AG08395 (cell line): ENCODE measurements around the gene HS3ST3A1.
"Not testable (repeated sequence)": the region's sequence is repeated elsewhere in the genome, so short reads cannot be mapped to it uniquely, and the experiment has no call there.

ENCODE experiments used
- DNase-seq: peaks from one replicate; pipeline ENCODE4 v3.0.0; 2012; ENCODE audit warnings: mixed read lengths, low spot score

The HS3ST3A1 gene

DNA sequence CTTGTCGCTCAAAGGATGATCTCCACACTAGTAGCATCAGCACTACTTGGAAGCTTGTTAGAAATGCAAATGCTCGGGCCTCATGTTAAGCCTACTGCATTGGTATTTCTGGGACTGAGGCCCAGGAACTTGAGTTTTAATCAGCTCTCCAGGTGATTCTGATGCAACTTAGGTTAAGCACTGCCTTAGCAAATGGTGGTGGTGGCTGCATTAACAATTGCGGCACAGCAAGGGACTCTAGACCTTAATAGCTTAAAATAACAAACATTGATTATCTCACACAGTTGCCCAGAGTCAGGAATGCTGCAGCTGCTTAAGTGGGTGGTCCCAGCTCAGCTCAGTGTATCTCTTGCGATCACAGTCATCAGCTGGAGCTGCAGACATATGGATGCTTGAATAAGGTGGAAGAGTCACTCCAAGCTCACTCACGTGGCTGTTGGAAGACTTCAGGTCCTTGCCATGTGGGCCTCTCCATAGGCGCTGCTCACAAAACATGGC is 25.8 kb downstream of the HS3ST3A1 start:
- DNase-seq: no peak

DNA sequence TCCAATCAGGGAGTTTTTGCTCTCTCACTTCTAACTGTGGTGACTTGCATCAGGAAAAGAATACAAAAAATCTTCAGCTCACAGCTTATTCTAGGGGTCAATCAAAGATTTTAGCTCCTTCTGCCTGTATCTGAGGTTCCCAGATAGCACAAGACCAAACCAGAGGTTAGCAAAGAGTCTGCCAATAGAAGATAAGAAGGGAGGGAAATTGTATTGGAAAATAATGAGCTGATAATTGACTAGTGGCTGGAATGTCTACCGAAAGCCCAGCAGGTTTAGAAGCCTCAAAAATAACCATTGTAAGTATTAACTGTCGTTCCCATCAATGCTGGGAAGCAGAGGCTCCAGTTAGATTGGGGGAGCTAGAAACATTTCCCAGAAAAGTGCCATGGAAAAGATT is 26.3 kb downstream of the HS3ST3A1 start:
- no peak for DNase-seq

DNA sequence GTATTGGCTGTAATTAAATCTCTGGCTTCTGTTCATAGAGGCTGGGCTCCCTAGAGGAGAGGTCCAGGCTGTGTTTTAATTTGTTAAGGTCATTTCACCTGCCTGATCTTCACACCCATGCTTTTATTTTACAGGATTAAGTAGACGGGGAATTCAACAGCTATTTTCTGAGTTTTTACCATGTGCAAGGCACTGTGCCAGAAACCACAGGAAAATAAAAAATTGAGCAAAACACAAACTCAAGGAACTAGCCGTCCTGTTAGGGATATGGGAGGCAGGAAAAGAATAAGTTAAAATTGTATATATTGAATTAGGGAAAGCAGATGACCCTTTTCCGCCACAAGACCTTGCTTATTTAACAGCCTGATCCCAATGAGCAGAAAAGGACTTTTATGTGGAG is 29.1 kb downstream of the HS3ST3A1 start:
- DNase-seq: peak; percentile 25

DNA sequence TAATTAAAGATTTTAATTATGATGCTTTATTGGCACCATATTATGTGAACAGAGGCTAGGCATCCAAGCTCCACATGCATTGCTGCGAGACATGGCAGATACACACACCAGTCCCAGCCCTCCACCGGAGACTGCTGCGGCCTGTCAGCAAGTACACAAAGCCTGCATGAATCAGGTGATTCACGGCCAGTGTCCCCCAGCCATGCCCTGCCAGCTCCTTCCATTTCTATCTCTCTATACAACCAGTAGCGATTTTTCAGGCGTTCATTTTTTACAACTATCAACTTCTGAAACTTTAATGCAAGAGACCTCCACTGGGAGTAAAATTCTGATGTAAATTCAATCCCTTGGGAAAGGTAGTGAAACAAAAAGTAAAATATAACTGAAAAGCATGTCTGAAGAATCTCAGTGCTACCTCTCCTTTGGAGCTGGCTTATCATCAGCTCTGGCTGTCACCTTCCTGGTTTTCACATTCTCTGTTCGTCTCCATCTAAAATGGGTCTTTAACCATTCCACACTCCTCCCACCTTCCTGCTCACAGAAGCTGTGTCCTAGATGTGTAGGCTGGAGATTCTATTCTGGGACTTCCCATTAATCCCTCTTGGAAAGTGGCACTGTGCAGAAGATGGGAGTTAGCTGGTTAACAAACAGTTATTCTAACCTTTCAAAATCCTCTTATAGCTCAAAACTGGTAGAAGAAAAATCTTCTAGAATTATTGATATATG is 32.2 kb downstream of the HS3ST3A1 start:
- no peak for DNase-seq

DNA sequence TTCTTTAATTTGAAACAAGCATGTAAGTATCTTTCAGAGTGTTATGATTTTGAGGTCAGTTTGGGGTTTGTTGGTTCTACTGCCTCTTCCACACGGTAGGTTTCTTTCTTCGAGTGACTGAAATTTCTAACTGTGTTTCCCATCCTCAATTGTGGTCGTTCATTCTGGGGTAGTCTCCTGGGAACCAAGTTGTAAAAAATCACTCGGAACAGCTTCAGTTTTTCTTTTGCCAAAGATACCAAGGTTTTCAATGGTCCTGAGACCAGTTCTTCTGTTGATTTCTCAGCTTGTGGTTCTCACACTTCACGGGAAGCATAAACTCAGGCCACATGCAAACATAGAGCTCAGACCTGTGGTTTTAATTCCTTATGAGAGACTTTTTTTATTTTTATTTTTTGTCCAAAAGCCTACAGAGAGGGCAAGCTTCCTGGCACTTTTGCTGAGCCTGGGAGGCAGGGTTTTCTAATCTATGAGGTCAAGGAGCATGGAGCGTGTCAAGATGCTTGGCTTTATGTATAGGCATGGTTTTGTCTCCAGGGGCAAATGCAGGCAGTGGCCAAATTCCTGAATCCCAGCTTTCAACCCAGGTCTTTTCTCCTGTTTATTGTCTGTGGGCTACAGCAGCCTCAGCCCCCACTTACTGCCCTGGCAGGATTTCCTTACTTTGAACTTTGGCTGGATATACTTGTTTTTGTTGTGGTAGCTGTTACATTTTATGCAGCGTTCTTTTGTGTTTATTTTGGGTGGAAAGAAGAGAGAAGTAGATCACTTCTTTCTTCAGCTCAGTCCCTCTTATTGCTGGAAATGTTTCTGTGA is 32.9 kb downstream of the HS3ST3A1 start:
- no peak for DNase-seq

DNA sequence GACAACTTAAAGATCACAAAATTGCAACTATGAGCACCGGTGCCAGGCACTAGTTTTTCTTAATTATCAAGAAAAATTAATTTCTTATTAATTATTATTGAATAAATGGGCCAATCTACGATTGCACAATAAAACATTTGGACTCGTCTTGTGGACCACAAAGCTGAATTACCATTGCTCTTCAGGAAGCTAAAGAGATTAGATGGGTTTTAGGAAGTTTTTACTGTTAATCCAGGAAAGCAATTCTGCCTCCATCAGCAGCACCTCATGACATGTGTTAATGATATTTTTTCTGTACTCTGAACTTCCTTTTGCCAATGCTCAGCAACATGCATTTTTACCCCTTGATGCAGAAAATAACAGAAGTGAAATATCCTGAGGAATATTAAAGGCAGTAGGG is 37.9 kb downstream of the HS3ST3A1 start:
- no peak for DNase-seq

DNA sequence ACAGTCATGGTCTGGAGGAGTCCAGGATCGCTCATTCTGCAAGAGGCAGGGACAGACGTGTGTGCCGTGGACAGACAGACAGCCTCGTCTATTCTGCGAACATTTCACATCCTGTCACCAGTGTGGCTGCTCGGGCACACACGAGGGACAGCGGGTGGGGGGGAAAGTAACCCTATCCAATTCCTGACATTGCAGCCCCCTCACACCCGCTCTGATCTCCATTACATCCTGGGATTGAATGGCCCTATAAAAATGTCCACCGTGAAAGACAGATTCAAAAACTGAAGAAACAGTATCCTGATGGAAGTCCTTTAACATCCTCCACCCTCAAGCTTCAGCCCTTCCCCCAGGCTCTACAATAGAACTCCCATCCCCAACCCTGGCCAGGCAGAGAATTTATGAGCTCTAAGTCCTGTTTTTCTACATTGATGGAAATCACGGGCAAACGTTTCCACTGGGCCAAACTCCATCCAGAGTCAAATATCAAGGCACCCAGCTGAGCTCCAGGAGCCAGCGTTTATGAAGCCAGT is 39.4 kb downstream of the HS3ST3A1 start:
- DNase-seq: no peak

DNA sequence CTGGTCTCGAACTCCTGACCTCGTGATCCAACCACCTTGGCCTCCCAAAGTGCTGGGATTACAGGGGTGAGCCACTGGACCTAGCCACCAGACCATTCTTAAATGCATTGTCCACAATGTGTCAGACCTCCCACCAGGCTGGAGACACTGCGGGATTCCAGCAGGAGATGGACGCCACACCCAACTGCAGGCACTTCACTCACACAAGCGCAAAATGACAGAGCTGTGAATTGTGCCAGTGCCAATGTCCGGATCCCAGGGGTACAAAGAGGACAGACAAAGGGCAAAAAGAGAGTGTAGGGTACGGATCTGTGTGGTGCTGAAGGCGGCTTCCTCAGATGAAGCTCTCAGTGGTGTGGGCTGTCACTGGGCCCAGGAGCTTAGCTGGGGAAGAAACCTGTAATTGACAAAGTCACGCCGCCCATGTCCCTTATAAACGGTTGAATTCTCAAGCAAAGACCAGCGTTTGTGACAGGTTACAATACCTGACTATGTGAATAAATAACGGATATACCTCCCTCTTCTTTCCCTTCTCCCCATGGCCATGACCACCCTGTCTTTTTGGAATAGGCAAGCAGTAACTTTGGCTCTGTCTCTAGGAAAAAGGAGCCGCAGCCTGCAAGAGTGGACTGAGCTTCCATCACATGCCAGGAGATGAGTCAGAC is 40.0 kb downstream of the HS3ST3A1 start:
- DNase-seq: peak; percentile 94

DNA sequence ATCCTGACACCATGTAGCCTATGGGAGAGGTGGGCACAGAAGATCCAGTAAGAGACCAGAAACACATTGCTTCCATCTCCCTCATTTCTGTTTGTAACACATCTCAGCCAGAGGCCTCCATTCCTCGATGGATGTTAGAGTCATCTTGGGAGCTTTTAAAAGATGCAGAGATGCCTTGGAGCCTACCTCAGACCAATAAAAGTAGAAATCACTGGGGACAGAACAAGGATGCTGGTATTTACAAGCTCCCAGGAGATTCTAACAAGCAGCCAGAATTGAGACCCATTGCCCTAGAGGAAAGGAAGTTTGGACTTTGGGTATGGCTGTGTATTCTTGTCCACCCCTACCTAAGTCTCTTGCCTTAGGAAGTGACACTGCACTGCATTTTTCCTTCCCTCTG is 40.8 kb downstream of the HS3ST3A1 start:
- DNase-seq: no peak

DNA sequence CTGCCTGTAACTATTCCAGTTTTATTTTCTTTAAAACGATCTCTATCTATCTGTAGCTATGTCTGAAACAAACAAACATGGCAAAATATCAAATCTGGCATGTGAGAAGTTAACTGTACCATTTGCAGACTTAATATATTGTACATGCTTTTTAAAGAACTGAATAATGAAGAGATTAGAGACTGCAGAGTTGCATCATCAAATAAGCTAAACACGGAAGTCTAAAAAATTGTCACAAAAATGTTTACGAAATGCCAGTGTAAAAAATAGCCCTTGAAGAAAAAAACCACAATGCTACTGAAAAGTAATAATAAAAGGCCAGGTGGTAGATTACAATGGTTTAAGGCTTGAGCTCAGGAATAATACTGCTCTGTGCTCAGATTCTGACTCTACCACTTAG is 43.1 kb downstream of the HS3ST3A1 start:
- DNase-seq: no peak

DNA sequence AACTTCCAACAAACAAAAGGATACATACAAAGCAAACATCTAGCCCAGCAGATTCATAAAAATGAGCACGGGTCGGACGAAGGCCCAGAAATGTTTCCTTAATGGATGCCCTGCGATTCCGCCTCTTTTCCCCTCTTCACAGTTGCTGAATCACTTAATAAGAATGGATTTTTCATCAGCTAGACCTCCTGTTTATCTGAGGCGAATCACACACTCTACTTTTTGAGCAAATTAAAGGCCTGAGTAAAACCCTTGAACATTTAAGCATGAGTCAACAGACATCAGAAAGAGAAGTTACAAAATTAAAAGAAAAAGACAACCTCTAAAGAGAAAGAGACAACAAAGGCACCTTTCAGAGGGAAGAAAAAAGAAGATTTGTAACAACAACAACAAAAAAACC is 44.7 kb downstream of the HS3ST3A1 start:
- DNase-seq: peak; percentile 47

DNA sequence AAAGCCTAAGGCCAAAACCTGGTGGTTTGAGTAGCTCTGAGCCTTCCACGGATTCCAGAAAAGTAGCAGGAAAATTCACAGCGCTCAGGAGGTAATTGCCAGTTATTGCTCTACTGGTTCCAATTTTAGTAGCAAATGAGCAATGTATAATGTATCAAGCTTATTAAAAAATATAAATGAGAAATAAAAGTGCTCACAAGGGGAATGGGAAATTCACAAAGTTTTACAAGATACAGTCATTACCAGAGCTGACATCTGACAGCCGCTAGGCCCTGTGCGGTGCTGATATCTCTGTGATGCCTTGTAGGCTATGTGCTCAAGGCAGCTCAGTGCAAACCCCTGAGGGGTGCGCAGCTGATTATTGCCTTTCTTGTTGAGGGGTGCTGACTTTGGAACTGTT is 47.5 kb downstream of the HS3ST3A1 start:
- no peak for DNase-seq

DNA sequence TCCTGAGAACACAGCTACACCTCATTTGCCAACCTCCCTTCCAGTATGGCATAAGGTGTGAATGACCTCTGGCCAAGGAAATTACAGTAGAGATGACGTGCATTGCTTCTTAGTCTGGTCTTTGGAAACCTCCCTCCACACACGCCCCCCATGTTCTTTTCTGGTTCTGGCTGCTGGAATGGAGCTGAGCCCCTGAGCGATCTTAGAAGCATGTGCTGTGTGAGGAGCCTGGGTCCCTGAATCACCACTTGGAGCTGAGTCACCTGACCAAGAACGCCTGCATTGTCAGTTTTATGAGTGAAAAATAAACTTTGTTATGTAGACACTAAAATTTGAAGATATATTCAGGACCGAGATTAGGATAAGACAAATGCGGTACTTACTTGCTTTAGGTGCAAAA is 51.4 kb downstream of the HS3ST3A1 start:
- no peak for DNase-seq

DNA sequence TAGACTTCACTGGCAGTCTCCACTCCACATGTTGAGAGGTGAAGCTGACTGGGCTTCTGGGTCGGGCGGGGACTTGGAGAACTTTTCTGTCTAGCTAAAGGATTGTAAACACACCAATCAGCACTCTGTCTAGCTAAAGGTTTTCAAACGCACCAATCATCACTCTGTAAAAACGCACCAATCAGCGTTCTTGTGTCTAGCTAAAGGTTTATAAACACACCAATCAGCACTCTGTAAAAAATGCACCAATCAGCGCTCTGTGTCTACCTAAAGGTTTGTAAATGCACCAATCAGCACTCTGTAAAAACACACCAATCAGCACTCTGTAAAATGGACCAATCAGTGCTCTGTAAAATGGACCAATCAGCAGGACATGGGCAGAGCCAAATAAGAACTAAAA is 53.2 kb downstream of the HS3ST3A1 start:
- not testable (repeated sequence) for DNase-seq

DNA sequence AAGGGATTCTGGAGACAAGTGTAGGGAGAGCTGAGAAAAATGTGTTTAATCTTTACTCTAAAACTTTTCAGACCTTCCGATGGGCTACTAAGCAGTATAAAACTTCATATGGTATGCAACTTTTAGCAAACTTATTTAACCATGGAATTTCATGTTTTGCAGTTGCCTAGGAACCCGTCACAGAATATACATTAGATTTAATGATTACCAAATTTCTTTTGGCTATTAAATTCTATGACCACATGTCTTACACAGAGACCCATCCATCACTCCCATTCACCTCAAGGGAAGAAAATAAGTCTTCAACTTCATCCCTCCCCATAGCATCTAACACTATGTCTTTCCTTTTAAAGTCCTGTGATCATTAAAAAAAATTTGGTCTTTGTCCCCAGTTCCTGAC is 54.9 kb downstream of the HS3ST3A1 start:
- no peak for DNase-seq

DNA sequence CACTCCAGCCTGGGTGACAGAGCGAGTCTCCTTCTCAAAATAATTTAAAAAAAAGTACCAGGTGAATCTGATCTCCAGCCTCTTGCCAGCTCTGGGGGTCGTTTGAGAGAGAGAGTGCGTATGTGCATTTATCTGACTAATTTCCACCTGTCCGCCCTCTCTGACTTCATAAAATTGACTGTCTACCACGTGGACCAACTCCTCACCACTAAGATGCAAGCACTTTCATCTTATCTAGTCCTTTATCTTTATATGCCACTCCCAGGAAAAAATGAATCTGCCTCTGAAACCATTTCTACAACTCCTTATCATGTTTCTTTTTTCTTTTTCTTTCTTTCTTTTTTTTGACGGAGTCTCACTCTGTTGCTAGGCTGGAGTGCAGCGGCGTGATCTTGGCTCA is 55.8 kb downstream of the HS3ST3A1 start:
- DNase-seq: no peak

DNA sequence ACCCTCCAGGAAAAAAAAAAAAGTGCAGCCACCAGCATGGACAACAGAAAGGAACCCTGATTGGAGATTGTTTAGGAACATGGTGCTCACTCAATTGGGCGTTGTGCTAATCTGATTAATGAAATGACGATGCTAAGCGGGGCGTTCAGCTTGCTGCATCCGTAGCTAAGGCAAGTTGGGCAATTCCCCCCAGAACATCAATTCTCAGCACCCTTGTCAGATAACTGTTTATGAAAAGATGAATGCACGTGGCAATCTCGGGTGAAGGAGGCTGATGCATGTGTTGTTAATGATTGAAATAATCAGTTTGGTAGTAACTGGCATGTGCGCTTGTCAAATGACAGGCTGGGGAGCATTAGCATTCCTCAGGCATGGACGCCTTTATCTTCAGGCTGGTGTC is 57.0 kb downstream of the HS3ST3A1 start:
- no peak for DNase-seq

DNA sequence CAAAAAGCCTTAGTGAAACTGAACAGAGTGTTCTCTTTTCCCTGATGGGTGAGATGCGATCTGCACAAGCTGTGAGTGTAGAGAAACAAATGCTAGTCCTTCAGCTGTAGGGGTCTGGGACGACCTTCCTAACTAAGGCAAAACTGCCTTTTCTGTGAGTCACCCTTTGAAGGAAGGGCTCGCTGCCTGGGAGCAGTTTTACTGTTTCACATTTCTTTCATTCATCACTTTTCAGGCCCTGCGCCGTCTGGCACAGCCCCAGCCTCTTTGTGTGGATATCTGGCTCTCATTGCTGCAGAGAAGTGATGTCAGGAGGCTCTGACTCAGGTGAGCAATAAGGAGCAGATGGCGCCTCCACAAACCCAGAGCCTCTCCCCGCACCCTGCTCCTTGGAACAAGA is 57.4 kb downstream of the HS3ST3A1 start:
- peak; percentile 87 for DNase-seq

DNA sequence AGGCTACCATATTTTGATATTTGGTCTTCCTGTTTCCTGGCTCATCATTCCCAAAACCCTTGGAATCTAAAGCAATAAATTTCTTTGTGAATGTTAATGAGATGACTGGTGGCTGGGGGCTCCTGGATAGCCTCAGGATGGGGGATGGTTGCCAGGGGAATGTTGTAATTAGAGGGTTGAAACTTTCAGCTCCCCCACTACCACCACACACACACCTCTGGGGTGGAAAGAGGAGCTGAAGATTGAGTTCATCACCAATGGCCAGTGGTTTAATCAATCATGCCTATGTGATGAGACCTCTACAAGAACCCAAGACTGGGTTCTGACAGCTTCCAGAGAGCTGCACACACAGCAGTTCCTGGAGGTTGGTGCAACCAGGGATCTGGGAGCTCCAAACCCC is 59.1 kb downstream of the HS3ST3A1 start:
- DNase-seq: no peak

DNA sequence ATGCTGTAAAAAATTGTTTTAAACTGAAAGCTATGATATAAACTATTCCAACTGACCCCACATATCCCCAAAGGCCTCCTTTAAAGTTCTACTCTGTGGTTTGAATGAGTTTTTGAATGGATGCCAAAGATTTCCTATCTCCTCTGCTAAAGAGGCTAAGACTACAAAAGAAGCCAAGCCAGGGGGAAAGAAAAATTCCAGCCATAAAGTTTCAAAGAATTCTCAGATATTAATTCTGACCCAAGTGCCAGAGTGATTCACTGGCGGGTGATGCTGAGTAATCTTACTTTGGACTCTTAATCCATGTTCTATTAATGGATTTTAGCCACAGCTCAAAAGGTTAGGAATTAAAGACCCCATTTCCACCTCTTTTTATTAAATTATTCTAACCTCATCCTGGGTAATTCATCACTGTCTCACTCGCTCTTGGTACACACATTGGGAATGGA is 60.7 kb downstream of the HS3ST3A1 start:
- DNase-seq: peak; percentile 92

DNA sequence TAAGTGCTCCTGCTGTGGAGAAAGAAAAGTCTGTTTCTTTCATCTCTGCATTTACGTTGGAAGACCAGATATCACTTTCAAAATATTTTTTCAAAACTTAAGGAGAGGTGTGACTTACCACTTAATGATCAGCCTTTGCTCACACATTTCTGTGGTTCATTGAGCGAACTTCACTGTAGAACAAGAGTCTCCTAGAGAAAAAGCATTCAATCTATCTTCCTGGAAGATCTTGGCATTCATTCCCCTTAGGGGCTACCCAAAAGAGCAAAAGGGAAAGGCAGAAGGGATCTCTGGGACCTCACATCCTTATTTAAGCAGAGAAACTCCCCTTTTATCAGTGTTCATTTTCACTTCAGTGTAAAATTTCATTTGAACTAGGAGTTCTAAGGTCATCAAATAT is 61.2 kb downstream of the HS3ST3A1 start:
- DNase-seq: no peak

DNA sequence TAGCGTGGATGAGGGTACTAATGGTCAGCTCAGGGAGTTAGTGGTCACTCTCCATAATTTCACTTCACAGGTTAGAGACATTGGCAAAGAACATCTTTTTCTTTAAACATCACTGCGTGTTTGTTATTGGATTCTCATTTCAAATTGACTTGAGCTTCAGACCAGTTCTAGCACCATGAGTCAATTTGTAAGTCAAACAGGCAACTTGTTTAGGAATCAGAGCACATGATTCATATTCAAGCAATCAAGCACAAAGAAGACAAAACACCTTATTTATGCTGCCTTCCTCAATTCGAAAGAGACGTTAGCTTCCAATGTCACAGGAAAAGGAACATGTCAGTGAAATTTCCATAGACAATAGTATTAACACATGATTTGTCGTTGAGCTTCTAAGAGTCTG is 62.3 kb downstream of the HS3ST3A1 start:
- no peak for DNase-seq
